NCI-H2107 (cell line): ENCODE measurements around the gene LSMEM2.
"Not testable (repeated sequence)": the region's sequence is repeated elsewhere in the genome, so short reads cannot be mapped to it uniquely, and the experiment has no call there.

Source experiments
- DNase-seq: peaks from one replicate; lab custom pipeline; 2025; lab: John Stamatoyannopoulos, UW

LSMEM2 gene

DNA sequence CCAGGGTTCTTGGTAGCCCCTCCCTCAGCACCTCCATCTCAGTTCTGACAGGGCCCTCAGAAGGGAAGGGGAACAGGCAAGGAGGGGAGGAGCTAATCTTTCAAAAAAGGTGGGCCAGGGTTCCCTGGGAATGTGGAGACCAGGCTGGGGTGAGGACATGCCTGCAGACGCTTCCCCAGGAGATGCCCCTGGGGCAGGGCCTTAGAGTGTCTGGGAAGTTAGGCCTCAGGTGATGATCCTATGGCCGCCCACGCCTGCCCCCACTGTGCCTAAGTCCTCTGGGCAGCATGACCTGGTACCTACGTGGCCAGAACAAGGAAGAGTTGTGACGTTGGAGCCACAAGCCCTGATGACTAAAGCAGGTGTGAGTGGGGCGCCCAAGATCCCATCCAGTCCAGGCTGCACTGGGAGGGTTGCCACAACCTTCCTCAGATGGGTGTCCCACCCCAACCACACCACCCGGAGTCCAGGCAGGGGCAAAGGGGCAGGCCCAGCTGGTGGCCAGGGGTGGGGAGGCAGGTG is 13.9 kb upstream of the LSMEM2 start:
- DNase-seq, result no peak

DNA sequence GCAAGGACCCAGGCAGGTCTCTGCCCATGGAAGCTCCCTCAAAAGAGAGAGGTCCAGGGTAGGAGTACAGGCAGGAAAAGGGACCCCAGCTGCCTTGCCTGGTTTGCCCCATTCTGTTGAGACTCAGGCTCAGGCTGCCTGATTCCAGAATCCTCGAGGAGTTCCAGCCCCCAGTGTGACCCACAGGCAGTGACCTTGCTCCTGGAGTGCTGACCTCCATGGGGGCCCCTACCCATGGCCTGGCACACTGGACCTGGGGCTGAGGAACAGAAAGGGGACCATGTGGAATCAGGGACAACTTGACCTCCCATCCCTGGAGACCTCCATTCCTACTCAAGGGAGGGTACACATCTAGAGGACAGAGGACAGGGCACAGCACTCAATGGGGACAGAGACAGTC is 13.3 kb upstream of the LSMEM2 start:
- DNase-seq, result no peak

DNA sequence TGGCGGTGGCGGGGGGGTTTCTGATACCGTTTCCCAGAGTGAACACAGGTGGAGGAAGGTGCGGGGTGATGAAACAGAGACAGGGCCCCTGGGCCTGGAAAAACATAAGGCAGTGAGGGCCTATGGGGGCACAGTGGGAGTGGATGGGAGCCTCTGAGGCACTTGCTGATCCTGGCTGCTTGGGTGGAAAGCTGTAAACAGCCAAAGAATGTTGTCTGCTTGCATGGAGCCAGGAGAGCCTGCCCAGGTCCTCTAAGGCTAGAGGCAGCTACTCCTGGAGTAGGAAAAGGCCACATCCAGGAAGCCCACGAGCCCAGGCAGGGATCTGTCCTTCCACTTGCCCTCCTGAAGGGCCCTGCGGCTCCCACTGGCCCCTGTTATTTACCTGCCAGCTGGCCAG is 12.9 kb upstream of the LSMEM2 start:
- DNase-seq, result no peak

DNA sequence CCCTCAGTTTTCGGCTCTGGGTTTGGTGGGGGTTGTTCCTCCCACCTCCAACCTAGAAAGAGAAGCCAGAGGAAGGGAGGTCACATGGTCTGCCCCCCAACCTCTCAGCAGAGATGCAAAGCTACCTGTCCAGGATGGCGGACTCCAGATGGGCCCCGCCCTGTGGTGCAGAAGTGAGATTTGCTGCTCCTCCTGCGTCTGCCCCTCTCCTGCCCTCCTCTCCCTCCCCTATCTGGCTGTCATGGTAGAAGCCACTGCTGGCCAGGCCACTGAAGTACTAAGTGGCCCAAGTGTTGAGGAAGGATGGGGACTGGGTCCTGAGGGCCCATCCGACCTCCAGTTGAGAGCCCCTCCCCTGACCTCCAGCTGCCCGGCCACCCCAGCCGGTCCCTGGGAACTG is 12.1 kb upstream of the LSMEM2 start:
- DNase-seq, result no peak

DNA sequence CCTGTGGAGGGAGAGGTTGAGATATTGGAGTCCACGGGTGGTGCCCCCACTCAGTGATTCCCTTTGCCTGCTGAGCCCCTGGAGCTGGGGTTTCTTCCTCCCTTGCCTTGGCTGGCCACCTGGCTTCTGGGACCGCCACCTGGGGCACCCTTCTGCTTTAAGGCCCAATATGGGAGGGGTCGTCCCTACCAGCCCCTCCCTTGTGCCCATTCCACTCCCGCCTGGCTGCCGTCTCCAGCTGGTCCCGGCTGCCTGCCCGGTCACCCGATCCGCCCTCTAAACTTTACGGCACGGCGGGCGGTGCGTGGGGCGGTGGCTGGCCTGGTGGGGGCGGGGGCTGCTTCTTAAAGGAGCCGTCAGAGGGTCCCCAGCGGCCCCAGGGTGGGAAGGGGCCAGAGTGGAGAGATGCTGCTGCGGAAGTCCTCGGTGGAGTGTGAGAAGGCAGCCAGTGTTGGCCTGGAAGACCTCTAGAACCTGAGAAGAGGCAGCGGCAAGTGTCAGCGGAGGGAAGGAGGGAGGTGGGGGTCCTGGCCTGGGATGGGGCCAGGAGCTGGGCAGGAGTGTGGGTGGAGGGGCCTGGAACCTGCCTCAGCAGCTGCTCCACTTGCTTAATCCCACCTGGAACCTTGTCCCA is 11.5 kb upstream of the LSMEM2 start:
- no peak for DNase-seq

DNA sequence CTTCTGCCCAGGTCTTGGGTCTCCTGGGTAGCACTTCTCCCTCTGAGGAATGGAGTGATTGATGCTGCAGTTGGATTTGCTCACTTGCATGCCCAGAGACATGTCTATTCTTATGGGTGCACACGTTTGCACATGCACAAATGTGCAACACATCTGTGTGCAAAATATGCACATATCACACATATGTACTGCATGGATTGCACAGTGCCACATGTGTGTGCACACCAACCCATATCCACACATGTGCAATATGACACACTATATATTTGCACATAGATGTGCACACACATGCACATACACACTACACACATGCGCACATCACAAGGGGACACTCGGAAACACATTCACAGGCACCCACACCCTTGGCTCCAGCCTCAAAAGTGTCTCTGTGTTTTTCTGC is 10.6 kb upstream of the LSMEM2 start:
- DNase-seq, result no peak

- DNase-seq, result no peak
These were observed 10.0 kb upstream of the LSMEM2 start, which contains the start of gene SEMA3B for GRCh38 chr3:50268703-50269451. SEMA3B (plus strand) TSS chr3:50269147; CDS start chr3:50269241, 94 bp downstream.

- no peak for DNase-seq
These were observed 9.4 kb upstream of the LSMEM2 start for GRCh38 chr3:50269460-50269859.

DNA sequence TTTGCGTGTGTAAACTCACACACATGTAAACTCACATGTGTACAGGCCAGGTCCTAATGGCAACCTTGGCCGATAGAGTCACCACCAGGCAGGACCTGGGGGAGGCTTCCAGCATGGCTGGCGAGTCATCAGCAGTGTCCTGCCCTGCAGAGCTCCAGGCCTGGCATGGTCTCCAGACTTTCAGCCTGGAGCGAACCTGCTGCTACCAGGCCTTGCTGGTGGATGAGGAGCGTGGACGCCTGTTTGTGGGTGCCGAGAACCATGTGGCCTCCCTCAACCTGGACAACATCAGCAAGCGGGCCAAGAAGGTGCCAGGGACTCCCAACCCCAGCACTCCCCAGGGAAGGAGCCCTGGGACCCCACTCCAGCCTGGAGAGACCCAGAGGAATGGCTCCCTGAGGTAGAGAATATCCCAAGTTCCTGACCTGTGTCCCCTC is 8.9 kb upstream of the LSMEM2 start:
- no peak for DNase-seq

DNA sequence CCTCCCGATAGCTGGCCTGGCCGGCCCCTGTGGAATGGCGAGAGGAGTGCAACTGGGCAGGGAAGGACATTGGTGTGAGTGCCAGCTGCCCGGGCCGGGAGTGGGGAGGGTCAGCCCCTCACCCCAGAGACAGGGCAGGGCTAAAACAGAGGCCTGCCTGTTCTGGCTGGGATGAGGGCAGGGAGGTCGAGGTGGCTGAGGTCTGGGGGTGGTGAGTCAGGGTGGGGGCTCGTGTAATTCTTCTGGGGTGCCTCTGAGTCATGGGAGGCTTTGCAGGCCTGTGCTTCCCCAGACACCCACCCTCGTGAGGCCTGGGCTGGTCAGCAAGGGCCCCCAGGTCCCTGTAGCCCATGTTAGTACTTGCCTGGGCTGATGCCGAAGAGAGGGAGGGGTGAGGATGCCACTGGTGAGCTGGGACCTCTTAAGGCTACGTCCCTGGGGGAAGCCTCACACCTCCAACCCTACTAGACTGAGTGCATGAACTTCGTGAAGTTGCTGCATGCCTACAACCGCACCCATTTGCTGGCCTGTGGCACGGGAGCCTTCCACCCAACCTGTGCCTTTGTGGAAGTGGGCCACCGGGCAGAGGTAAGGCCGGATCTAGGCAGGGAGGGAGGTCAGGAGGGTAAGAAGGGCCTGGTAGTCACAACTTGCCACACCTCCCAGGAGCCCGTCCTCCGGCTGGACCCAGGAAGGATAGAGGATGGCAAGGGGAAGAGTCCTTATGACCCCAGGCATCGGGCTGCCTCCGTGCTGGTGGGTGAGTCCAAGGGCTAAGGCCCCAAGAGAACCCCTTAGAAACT is 8.3 kb upstream of the LSMEM2 start:
- DNase-seq, result no peak

GRCh38 chr3:50271314-50271936 is 7.5 kb upstream of the LSMEM2 start:
- no peak for DNase-seq

DNA sequence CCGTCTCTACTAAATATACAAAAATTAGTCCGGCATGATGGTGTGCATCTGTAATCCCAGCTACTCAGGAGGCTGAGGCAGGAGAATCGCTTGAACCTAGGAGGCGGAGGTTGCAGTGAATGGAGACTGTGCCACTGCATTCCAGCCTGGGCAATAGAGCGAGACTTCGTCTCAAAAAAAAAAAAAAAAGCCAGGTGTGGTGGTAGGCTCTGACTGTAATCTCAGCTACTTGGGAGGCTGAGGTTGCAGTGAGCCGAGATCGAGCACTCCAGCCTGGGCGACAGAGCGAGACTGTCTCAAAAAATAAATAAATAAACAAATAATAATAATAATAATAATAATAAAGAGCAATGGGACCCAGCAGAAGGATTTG is 6.4 kb upstream of the LSMEM2 start:
- DNase-seq, result not testable (repeated sequence)

DNA sequence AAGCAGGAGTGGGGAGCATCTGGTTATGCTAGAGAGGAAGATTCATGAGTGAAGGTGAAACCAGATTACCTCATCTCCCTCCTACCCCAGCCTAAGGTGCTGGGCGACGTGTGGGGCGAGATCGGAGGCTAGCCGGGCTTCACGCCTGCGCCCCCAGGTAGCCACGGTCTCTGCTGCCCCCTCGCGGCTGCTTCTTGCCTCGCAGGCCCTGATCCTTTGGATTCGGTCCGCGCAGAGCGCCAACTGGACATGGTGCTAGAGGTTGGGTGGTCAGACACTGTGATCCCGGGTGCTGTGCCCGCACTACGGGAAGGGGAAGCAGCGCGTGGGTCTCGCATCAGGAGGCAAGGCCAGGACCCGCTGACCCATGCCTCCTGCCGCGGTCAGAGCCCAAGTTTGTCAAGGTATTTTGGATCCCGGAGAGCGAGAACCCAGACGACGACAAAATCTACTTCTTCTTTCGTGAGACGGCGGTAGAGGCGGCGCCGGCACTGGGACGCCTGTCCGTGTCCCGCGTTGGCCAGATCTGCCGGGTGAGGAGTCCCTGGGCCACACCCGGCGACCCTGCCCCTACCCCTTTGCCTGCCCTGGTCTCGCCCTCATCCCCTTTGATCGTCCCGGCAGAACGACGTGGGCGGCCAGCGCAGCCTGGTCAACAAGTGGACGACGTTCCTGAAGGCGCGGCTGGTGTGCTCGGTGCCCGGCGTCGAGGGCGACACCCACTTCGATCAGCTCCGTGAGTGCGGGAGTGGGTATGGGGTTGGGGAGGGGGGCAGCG is 5.8 kb upstream of the LSMEM2 start:
- peak; percentile 66 for DNase-seq

DNA sequence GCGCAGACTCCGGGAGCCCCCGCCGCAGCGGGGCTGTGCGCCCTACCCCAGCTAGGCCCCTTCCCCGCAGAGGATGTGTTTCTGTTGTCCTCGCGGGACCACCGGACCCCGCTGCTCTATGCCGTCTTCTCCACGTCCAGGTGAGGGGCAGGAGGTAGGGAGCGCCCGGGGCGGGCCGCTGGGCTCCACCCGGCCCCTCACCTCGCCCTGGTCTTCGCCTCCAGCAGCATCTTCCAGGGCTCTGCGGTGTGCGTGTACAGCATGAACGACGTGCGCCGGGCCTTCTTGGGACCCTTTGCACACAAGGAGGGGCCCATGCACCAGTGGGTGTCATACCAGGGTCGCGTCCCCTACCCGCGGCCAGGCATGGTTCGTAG is 5.2 kb upstream of the LSMEM2 start:
- no peak for DNase-seq

GRCh38 chr3:50274371-50275104 is 4.3 kb upstream of the LSMEM2 start:
- no peak for DNase-seq

GRCh38 chr3:50275141-50275995 is 3.5 kb upstream of the LSMEM2 start:
- DNase-seq, result no peak

GRCh38 chr3:50275996-50276761 is 2.7 kb upstream of the LSMEM2 start:
- no peak for DNase-seq

- no peak for DNase-seq
These were observed 2.2 kb upstream of the LSMEM2 start for GRCh38 chr3:50276762-50277101.
